ENCODE results near the gene PLAU.

DNA sequence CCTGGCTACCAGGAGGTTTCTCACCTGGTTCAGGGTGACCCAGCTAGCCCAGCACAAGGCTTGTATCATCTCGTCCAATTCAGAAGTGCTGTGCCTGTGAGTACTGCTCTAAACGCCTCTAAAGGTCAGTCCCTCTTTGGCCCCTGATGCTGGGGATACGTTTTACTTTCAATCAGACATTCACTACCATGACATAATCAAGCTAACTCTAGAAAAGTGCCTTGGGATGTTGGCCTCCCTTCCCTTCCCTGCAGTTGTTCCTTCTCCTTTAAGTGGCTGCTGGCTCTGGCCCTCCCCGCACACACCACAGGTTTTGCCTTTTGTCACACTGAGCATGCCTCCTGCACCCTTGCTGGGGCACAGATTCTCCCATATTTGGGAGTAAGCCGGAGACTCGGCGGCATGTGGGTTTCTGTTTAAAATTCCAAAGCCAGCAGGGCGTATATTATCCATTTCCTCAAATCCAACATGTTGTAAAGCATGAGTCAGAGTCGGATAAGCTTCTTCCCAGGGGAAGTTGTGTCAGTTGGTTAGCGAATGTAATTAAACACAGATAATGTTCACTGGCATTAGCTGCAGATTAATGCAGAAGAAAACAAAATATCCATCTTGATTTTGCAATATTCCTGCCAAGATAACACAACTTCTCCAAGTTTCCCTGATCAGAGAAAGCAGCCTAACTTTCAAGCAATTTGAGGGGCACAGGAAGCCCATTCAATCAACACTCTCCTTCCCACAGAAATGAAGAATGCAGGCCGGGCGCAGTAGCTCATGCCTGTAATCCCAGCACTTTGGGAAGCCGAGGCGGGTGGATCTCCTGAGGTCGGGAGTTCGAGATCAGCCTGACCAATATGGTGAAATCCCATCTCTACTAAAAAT, 55.2 kb downstream of the PLAU start:
- TF ChIP-seq, protein P1, sequence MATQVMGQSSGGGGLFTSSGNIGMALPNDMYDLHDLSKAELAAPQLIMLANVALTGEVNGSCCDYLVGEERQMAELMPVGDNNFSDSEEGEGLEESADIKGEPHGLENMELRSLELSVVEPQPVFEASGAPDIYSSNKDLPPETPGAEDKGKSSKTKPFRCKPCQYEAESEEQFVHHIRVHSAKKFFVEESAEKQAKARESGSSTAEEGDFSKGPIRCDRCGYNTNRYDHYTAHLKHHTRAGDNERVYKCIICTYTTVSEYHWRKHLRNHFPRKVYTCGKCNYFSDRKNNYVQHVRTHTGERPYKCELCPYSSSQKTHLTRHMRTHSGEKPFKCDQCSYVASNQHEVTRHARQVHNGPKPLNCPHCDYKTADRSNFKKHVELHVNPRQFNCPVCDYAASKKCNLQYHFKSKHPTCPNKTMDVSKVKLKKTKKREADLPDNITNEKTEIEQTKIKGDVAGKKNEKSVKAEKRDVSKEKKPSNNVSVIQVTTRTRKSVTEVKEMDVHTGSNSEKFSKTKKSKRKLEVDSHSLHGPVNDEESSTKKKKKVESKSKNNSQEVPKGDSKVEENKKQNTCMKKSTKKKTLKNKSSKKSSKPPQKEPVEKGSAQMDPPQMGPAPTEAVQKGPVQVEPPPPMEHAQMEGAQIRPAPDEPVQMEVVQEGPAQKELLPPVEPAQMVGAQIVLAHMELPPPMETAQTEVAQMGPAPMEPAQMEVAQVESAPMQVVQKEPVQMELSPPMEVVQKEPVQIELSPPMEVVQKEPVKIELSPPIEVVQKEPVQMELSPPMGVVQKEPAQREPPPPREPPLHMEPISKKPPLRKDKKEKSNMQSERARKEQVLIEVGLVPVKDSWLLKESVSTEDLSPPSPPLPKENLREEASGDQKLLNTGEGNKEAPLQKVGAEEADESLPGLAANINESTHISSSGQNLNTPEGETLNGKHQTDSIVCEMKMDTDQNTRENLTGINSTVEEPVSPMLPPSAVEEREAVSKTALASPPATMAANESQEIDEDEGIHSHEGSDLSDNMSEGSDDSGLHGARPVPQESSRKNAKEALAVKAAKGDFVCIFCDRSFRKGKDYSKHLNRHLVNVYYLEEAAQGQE (IDR thresholded peaks at IDR 0.05; ENCODE audit: low read depth), result no peak
- TF ChIP-seq, protein P2, sequence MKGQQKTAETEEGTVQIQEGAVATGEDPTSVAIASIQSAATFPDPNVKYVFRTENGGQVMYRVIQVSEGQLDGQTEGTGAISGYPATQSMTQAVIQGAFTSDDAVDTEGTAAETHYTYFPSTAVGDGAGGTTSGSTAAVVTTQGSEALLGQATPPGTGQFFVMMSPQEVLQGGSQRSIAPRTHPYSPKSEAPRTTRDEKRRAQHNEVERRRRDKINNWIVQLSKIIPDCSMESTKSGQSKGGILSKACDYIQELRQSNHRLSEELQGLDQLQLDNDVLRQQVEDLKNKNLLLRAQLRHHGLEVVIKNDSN (IDR thresholded peaks at IDR 0.05), result peak; percentile 65
- TF ChIP-seq RAD21 (IDR thresholded peaks at IDR 0.05; ENCODE audit: low read depth) (peak; percentile 30; the same call in 1 of the 2 replicates), TEAD4 (IDR thresholded peaks at IDR 0.05) (peak; percentile 97), TCF12 (IDR thresholded peaks at IDR 0.05; ENCODE audit: low read depth) (peak; percentile 96)

Data from Ishikawa (cell line).